Measurements from ENCODE around the gene PEX14.

- TF ChIP-seq CTCF (IDR thresholded peaks at IDR 0.05): no peak
- TF ChIP-seq POLR2A (IDR thresholded peaks at IDR 0.05): no peak
Measured at GRCh38 chr1:10602936-10603335, 128.2 kb downstream of the PEX14 start.
